Measurements from ENCODE around the gene PRR33.

Gene PRR33

GRCh38 chr11:1928470-1928890, 36.8 kb upstream of the PRR33 start:
- no peak for DNase-seq

GRCh38 chr11:1927848-1928469, 36.3 kb upstream of the PRR33 start:
- no peak for DNase-seq

- DNase-seq = no peak
These were observed 35.5 kb upstream of the PRR33 start for GRCh38 chr11:1927026-1927847.

- DNase-seq = no peak
These were observed 34.7 kb upstream of the PRR33 start for GRCh38 chr11:1926156-1927025.

- no peak for DNase-seq
These were observed 33.9 kb upstream of the PRR33 start for GRCh38 chr11:1925373-1926155.

GRCh38 chr11:1924646-1925372, 33.1 kb upstream of the PRR33 start:
- DNase-seq = no peak

GRCh38 chr11:1924181-1924580, 32.5 kb upstream of the PRR33 start:
- no peak for DNase-seq

GRCh38 chr11:1923201-1923956, 31.7 kb upstream of the PRR33 start:
- no peak for DNase-seq

- DNase-seq = no peak
These were observed 30.9 kb upstream of the PRR33 start for GRCh38 chr11:1922481-1923081.

GRCh38 chr11:1921574-1922141, 30.0 kb upstream of the PRR33 start:
- peak in 16 of 58 donors; percentile 3 to 61 (median 20) for DNase-seq

- DNase-seq = no peak
These were observed 29.3 kb upstream of the PRR33 start for GRCh38 chr11:1920909-1921573.

GRCh38 chr11:1920128-1920908, 28.6 kb upstream of the PRR33 start:
- DNase-seq = no peak

GRCh38 chr11:1919391-1920127, 27.9 kb upstream of the PRR33 start, which contains the start of gene TNNT3:
TNNT3 (plus strand) TSS chr11:1919703; CDS start chr11:1922875, 3,172 bp downstream.
- no peak for DNase-seq

GRCh38 chr11:1918436-1919315, 27.0 kb upstream of the PRR33 start:
- DNase-seq = no peak

Measured in anterior cingulate cortex (tissue), 58 donors.